ENCODE measurements around the gene KDM4E.
"Not testable (repeated sequence)": the region's sequence is repeated elsewhere in the genome, so short reads cannot be mapped to it uniquely, and the experiment has no call there.

The KDM4E gene

GRCh38 chr11:95024958-95025357 lies at the start of gene KDM4E:
Gene KDM4E, plus strand, starts transcription at chr11:95025258. Its CDS starts 300 bp downstream, at chr11:95025558.
- no peak for DNase-seq (ENCODE audit: low read depth in 3 of 3)

- no peak for DNase-seq (ENCODE audit: low read depth in 3 of 3)
Measured at GRCh38 chr11:94975599-94975998, 49.5 kb upstream of the KDM4E start.

- no peak for DNase-seq (ENCODE audit: low read depth in 3 of 3)
Measured at GRCh38 chr11:94987378-94987777, 37.7 kb upstream of the KDM4E start.

- no peak for DNase-seq (ENCODE audit: low read depth in 3 of 3)
Measured at GRCh38 chr11:94988748-94989147, 36.3 kb upstream of the KDM4E start.

GRCh38 chr11:94993400-94993943 lies 31.6 kb upstream of the KDM4E start:
- no peak for DNase-seq (ENCODE audit: low read depth in 3 of 3)

GRCh38 chr11:94997437-94997836 lies 27.6 kb upstream of the KDM4E start:
- DNase-seq (ENCODE audit: low read depth in 3 of 3), result no peak

GRCh38 chr11:94998285-94998684 lies 26.8 kb upstream of the KDM4E start:
- DNase-seq (ENCODE audit: low read depth in 3 of 3), result no peak

- DNase-seq (ENCODE audit: low read depth in 3 of 3), result no peak
Measured at GRCh38 chr11:95003716-95004115, 21.3 kb upstream of the KDM4E start.

- DNase-seq (ENCODE audit: low read depth in 3 of 3), result no peak
Measured at GRCh38 chr11:95005642-95006041, 19.4 kb upstream of the KDM4E start.

GRCh38 chr11:95011376-95011775 lies 13.7 kb upstream of the KDM4E start:
- no peak for DNase-seq (ENCODE audit: low read depth in 3 of 3)

- no peak for DNase-seq (ENCODE audit: low read depth in 3 of 3)
Measured at GRCh38 chr11:95014184-95014821, 10.8 kb upstream of the KDM4E start.

- DNase-seq (ENCODE audit: low read depth in 3 of 3), result no peak
Measured at GRCh38 chr11:95016139-95016538, 8.9 kb upstream of the KDM4E start.

- DNase-seq (ENCODE audit: low read depth in 3 of 3), result not testable (repeated sequence)
Measured at GRCh38 chr11:95021468-95021867, 3.6 kb upstream of the KDM4E start.

- not testable (repeated sequence) for DNase-seq (ENCODE audit: low read depth in 3 of 3)
Measured at GRCh38 chr11:95025594-95025993, 536 bp downstream of the KDM4E start.

GRCh38 chr11:95028357-95028756 lies 3.3 kb downstream of the KDM4E start:
- no peak for DNase-seq (ENCODE audit: low read depth in 3 of 3)

GRCh38 chr11:95033051-95033450 lies 8.0 kb downstream of the KDM4E start:
- DNase-seq (ENCODE audit: low read depth in 3 of 3), result no peak

- no peak for DNase-seq (ENCODE audit: low read depth in 3 of 3)
Measured at GRCh38 chr11:95035316-95035715, 10.3 kb downstream of the KDM4E start.

- not testable (repeated sequence) for DNase-seq (ENCODE audit: low read depth in 3 of 3)
Measured at GRCh38 chr11:95037356-95038035, 12.4 kb downstream of the KDM4E start.

- no peak for DNase-seq (ENCODE audit: low read depth in 3 of 3)
Measured at GRCh38 chr11:95042239-95042638, 17.2 kb downstream of the KDM4E start.

- no peak for DNase-seq (ENCODE audit: low read depth in 3 of 3)
Measured at GRCh38 chr11:95042906-95043305, 17.8 kb downstream of the KDM4E start.

GRCh38 chr11:95044010-95044409 lies 19.0 kb downstream of the KDM4E start:
- no peak for DNase-seq (ENCODE audit: low read depth in 3 of 3)

GRCh38 chr11:95045812-95046211 lies 20.8 kb downstream of the KDM4E start:
- no peak for DNase-seq (ENCODE audit: low read depth in 3 of 3)

- DNase-seq (ENCODE audit: low read depth in 3 of 3), result not testable (repeated sequence)
Measured at GRCh38 chr11:95049122-95049521, 24.1 kb downstream of the KDM4E start, which contains the start of gene KDM4F. Gene KDM4F, plus strand, starts transcription at chr11:95049422.

Measured in stimulated activated CD4-positive, alpha-beta T cell treated with anti-CD3 and anti-CD28 coated beads, TNF-alpha, amount 100 ng/mL, for 48 hours (primary cell).